Calu3 (cell line): ENCODE measurements around the gene CDX2. TPM values are rescaled to one million over a fixed set of nuclear protein-coding genes. Genes with fewer than 3 reads are reported as not detected.

ENCODE experiments used
- Bru-seq: library from RNA; stranded (reverse); fragments of 400-500 nt; gene quantifications from one replicate; lab custom pipeline; 2021; lab: Mats Ljungman, UMichigan
- BruChase-seq, 2 experiments: library from RNA; stranded (reverse); fragments of 400-500 nt; gene quantifications; one replicate each; lab custom pipeline; 2021; lab: Mats Ljungman, UMichigan
- BruUV-seq: library from RNA; stranded (reverse); fragments of 400-500 nt; replicated peaks from 2 replicates; lab custom pipeline; 2021; lab: Mats Ljungman, UMichigan
- CTCF ChIA-PET: fragments of 300-600 bp; sonication (Branson Sonifier 250); formaldehyde crosslinking; loops from one replicate; lab custom pipeline; 2022; ENCODE audit warnings: antibody characterized with exemption; lab: Charles Lee
- DNase-seq: peaks from one replicate; pipeline ENCODE4 v3.0.0; 2022
- H3K27ac Mint-ChIP-seq: one replicate; pipeline ENCODE4 v1.8.0; 2022; ENCODE audit warnings: mixed read lengths; ENCODE audit not compliant: unreplicated experiment
- H3K27me3 Mint-ChIP-seq: one replicate; pipeline ENCODE4 v1.8.0; 2022; ENCODE audit warnings: mixed read lengths; ENCODE audit not compliant: unreplicated experiment
- H3K36me3 Mint-ChIP-seq: one replicate; pipeline ENCODE4 v1.8.0; 2022; ENCODE audit warnings: mild to moderate bottlenecking, moderate library complexity, mixed read lengths; ENCODE audit not compliant: insufficient read depth, unreplicated experiment
- H3K4me1 Mint-ChIP-seq: one replicate; pipeline ENCODE4 v1.8.0; 2022; ENCODE audit warnings: mild to moderate bottlenecking, low read depth, mixed read lengths; ENCODE audit not compliant: unreplicated experiment
- H3K4me3 Mint-ChIP-seq: one replicate; pipeline ENCODE4 v1.8.0; 2022; ENCODE audit warnings: mild to moderate bottlenecking, low read depth, moderate library complexity, mixed read lengths; ENCODE audit not compliant: unreplicated experiment
- H3K9me3 Mint-ChIP-seq: one replicate; pipeline ENCODE4 v1.8.0; 2022; ENCODE audit warnings: low read depth, mixed read lengths; ENCODE audit not compliant: unreplicated experiment
- CTCF ChIP-seq: fragments of 200-600 bp; IDR thresholded peaks from one replicate; pipeline ENCODE4 v1.8.0; 2022; ENCODE audit warnings: antibody characterized with exemption; ENCODE audit not compliant: unreplicated experiment
- intact Hi-C: fragments of 100-400 bp; cut with micrococcal nuclease; formaldehyde crosslinking; loops from one replicate; pipeline ENCODE4 v1.10.0; 2022; ENCODE audit not compliant: unreplicated experiment
- long read RNA-seq: library from polyadenylated mRNA; stranded (forward); transcript quantifications from one replicate; pipeline ENCODE4 v2.0.0, GENCODE V29; 2022
- total RNA-seq: library from RNA; stranded (reverse); gene quantifications from 2 replicates; pipeline ENCODE4 v1.2.3, GENCODE V29; 2022

Gene CDX2, protein sequence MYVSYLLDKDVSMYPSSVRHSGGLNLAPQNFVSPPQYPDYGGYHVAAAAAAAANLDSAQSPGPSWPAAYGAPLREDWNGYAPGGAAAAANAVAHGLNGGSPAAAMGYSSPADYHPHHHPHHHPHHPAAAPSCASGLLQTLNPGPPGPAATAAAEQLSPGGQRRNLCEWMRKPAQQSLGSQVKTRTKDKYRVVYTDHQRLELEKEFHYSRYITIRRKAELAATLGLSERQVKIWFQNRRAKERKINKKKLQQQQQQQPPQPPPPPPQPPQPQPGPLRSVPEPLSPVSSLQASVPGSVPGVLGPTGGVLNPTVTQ
- total RNA-seq (1.0 TPM in 1 of 2 replicates, not detected in the other), Bru-seq, nascent RNA (percentile 16 among the genes with signal in this experiment), BruChase-seq, experiment 1, labeled RNA remaining after a 6-hour chase (percentile 14 among the genes with signal in this experiment), BruChase-seq, experiment 2, labeled RNA remaining after a 2-hour chase (percentile 14 among the genes with signal in this experiment)
- long read RNA-seq, partial matches to known transcripts, result 0 of 2 reads
- long read RNA-seq, other reads (novel, unspliced or antisense), result 2 of 2 reads

DNA sequence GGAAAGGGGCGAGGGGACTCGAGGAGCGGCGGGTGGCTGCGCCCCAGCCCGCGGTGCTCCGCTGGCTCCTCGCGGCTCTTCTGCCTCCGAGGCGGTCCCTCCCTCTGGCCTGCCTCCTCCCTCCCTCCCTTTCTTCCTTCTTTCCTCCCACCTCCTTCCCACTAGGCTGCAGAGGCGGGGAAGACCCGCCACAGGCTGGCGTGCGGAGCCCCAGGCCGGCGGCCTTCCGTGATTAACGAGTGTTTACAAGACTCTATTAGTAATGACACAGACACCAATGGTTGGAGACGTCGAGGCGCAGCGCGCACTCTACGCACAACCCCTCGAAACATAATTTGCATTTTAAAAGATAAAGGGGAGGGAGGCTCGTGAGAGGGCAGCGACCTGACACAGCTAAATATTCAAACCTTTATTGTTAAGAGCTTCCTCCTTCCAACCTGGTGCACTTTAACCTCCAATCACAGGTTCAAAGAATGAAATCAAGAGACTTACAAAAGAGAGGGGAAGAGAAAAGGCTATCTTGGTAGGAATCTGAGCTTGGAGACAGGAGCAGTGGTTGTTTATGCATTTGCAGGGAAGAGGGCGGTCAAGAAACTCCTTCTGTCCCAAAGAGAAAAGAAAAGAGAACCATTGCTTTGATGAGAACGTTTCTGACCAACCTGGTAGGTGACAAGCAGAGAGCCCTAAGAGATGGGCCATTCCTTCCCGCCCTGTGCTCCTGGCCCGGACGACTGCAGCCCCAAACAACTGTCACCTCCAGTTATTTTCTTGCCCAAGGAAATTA is at the start of gene CDX2:
Gene CDX2 (minus strand): TSS at position 234 of the 784 bp plus-strand sequence. CDS start 309 bp downstream, outside the sequence.
- CTCF ChIA-PET, result interaction anchor here (1.5 to 2.4 kb wide), 2 partner anchors 9 to 15 kb away, joined by 3 to 8 read pairs; no protein-coding TSS in a partner anchor
- no TSS peak for BruUV-seq
- no peak for TF ChIP-seq CTCF
- Mint-ChIP-seq H3K36me3 (no peaks in the 10 kb centered on the region), H3K27ac (no peak within 1 kb of the TSS), H3K4me1 (peaks cover 17% of the 10 kb centered on the region), H3K4me3 (peak within 1 kb of the TSS; percentile 74), H3K27me3 (peaks cover 61% of the 10 kb centered on the region), H3K9me3 (no peaks in the 10 kb centered on the region)
- DNase-seq, result no peak
- intact Hi-C loops, result no loop called here

DNA sequence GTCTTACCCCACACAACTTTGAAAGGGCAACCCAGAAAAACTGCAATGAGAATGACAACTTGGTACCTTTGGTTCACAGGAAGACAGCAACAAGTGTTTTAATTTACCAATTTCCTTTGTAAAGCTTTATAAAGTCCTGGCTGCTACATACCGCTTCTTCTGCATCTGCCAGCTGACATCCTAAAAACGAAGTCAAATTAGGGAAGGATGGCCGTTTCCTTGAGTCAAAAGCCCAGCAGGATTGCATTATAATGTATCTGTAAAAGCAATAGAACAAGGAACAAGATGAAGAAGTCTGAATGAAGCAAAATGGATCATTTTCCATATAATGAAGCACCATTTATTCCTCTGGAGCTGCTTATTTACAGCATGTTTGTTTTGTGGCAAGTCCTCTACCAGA is 45.2 kb upstream of the CDX2 start:
- H3K4me3 Mint-ChIP-seq, result no peak overlapping the region
- no TSS peak for BruUV-seq
- no peak for DNase-seq
- H3K27ac Mint-ChIP-seq, result no peak overlapping the region
- no peak for TF ChIP-seq CTCF
- no peaks in the 10 kb centered on the region for H3K9me3 Mint-ChIP-seq
- H3K27me3 Mint-ChIP-seq, result peaks cover 51% of the 10 kb centered on the region
- no peaks in the 10 kb centered on the region for H3K36me3 Mint-ChIP-seq
- H3K4me1 Mint-ChIP-seq, result no peaks in the 10 kb centered on the region
- CTCF ChIA-PET, result no interaction called here
- intact Hi-C loops, result no loop called here

DNA sequence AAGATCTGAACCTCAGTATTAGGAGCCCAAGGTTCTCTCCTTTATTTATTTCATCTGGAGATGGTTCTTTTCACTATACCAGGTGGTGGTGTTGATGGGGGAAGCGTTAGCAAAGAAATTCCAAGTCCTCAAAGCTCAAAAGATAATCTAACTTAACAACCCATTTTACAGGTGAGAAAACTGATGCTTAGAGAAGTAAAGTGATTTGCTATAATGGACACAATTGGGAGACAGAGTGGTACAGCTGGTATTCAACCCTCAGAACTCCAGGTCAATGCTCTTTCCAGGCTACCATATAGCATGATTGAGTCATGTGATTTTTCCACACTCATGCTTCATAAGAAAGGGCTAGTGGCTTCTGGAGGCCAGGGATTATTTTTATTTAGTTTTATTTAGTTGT is 44.4 kb upstream of the CDX2 start:
- H3K4me3 Mint-ChIP-seq, result no peak overlapping the region
- peaks cover 50% of the 10 kb centered on the region for H3K27me3 Mint-ChIP-seq
- CTCF ChIA-PET, result interaction anchor here (0.6 kb wide), 1 partner anchor 1629 kb away, joined by 4 read pairs; no protein-coding TSS in a partner anchor
- no peak for DNase-seq
- H3K27ac Mint-ChIP-seq, result no peak overlapping the region
- no peak for TF ChIP-seq CTCF
- no TSS peak for BruUV-seq
- no peaks in the 10 kb centered on the region for H3K36me3 Mint-ChIP-seq
- H3K9me3 Mint-ChIP-seq, result no peaks in the 10 kb centered on the region
- intact Hi-C loops, result no loop called here
- no peaks in the 10 kb centered on the region for H3K4me1 Mint-ChIP-seq

DNA sequence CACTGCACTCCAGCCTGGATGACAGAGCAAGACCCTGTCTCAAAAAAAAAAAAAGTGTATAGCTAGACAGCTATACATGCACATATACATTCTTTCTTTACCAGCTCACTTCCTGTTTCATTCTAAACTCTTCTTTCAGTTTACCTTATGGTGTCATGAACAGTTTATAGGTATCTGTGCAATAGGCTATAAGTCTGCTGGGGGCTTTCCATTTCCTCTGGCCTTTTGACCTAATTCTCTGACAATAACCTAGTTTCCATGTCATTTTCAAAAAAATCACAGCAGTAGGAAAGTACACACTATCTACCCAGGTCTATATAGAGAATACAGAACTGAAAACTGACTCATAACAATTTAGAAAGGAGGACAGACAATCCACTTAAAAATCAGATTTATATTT is 43.8 kb upstream of the CDX2 start:
- Mint-ChIP-seq H3K36me3 (no peaks in the 10 kb centered on the region), H3K27me3 (peaks cover 50% of the 10 kb centered on the region), H3K27ac (no peak overlapping the region), H3K9me3 (no peaks in the 10 kb centered on the region), H3K4me3 (no peak overlapping the region), H3K4me1 (no peaks in the 10 kb centered on the region)
- TF ChIP-seq CTCF, result no peak
- DNase-seq, result no peak
- intact Hi-C loops, result no loop called here
- BruUV-seq, result no TSS peak
- CTCF ChIA-PET, result interaction anchor here (0.6 kb wide), 1 partner anchor 1628 kb away, joined by 4 read pairs; no protein-coding TSS in a partner anchor
